Endodermal cell (in vitro differentiated cells): Measurements from ENCODE around the gene ELAVL1. TPM values are rescaled to one million over a fixed set of nuclear protein-coding genes. Genes with fewer than 3 reads are reported as not detected.
A peak's percentile ranks its signal among the peaks of the same experiment; 100 is the strongest.

Source experiments
- DNase-seq: peaks from one replicate; pipeline ENCODE4 v3.0.0-alpha.2; 2017
- H3K27ac ChIP-seq: 2 replicates; pipeline ENCODE4 v1.5.1; 2013; ENCODE audit warnings: mild to moderate bottlenecking, low read depth, low read length, moderate library complexity
- H3K27me3 ChIP-seq: 2 replicates; pipeline ENCODE4 v1.6.1; 2013; ENCODE audit warnings: mild to moderate bottlenecking, low read length, moderate library complexity; ENCODE audit not compliant: insufficient read depth, control insufficient read depth, poor library complexity, severe bottlenecking
- H3K36me3 ChIP-seq: 2 replicates; pipeline ENCODE4 v1.7.0; 2013; ENCODE audit warnings: mild to moderate bottlenecking, low read length, moderate library complexity; ENCODE audit not compliant: control insufficient read depth, insufficient read depth
- H3K4me1 ChIP-seq: one replicate; pipeline ENCODE4 v1.7.0; 2013; ENCODE audit warnings: low read length; ENCODE audit not compliant: control insufficient read depth, insufficient read depth
- H3K4me3 ChIP-seq: 2 replicates; pipeline ENCODE4 v1.5.1; 2013; ENCODE audit warnings: mild to moderate bottlenecking, low read length, moderate library complexity
- H3K9ac ChIP-seq: 2 replicates; pipeline ENCODE4 v1.6.1; 2013; ENCODE audit warnings: mild to moderate bottlenecking, low read length, moderate library complexity; ENCODE audit not compliant: poor library complexity, severe bottlenecking; ENCODE audit errors: extremely low read depth
- H3K9me3 ChIP-seq: 2 replicates; pipeline ENCODE4 v1.6.1; 2013; ENCODE audit warnings: mild to moderate bottlenecking, low read length, moderate library complexity; ENCODE audit not compliant: control insufficient read depth
- H3K27ac Mint-ChIP-seq: 2 replicates; pipeline ENCODE4 v1.8.0; 2020; ENCODE audit warnings: mixed read lengths
- H3K27me3 Mint-ChIP-seq: 2 replicates; pipeline ENCODE4 v1.8.0; 2021; ENCODE audit warnings: mild to moderate bottlenecking, mixed read lengths; ENCODE audit not compliant: insufficient read depth
- H3K36me3 Mint-ChIP-seq: 2 replicates; pipeline ENCODE4 v1.8.0; 2020; ENCODE audit warnings: low read depth, mixed read lengths
- H3K4me1 Mint-ChIP-seq: 2 replicates; pipeline ENCODE4 v1.8.0; 2020; ENCODE audit warnings: mixed read lengths
- H3K4me3 Mint-ChIP-seq: 2 replicates; pipeline ENCODE4 v1.8.0; 2020; ENCODE audit warnings: mild to moderate bottlenecking, moderate library complexity, mixed read lengths
- H3K9me3 Mint-ChIP-seq: 2 replicates; pipeline ENCODE4 v1.8.0; 2020; ENCODE audit warnings: mild to moderate bottlenecking, mixed read lengths
- CTCF ChIP-seq: fragments of 200-600 bp; sonication (generic); conservative IDR thresholded peaks from 2 replicates; pipeline ENCODE4 v1.5.0; 2021; ENCODE audit warnings: antibody characterized with exemption, mild to moderate bottlenecking
- WGBS, 2 experiments: methylation state at CpG; one replicate each; pipeline versions ENCODE4 v1.1.5 to v1.1.7; 2013; ENCODE audit warnings: missing lambda C conversion rate in 2 of 2, mixed read lengths in 1 of 2; ENCODE audit not compliant: insufficient coverage in 1 of 2, insufficient read length in 1 of 2; 5-methylcytosine and 5-hydroxymethylcytosine counted together
- total RNA-seq, 2 donors: library from RNA; stranded (reverse); fragmentation: NEBNext Ultra II Directional in 1 of 2; extraction: Animal tissue kit (Norgen Biotek cat#: 25700) in 1 of 2; gene quantifications; 2 replicates in 1 of 2; 3 replicates in 1 of 2; pipeline ENCODE4 v1.2.1, GENCODE V29; 2021

Gene ELAVL1
- total RNA-seq, 2 donors from 2014 or later, result 123 to 149 TPM

- no peak overlapping the region for H3K27ac ChIP-seq
- TF ChIP-seq CTCF, result no peak
Observed at GRCh38 chr19:7924241-7924640, 81.2 kb downstream of the ELAVL1 start.

GRCh38 chr19:7923295-7924191, 81.9 kb downstream of the ELAVL1 start:
- Mint-ChIP-seq H3K36me3 (peaks cover 11% of the 10 kb centered on the region), H3K27me3 (peaks cover 7% of the 10 kb centered on the region), H3K4me3 (no peak overlapping the region), H3K27ac (no peak overlapping the region), H3K9me3 (no peaks in the 10 kb centered on the region), H3K4me1 (peaks cover 9% of the 10 kb centered on the region)
- H3K9me3 ChIP-seq, result no peaks in the 10 kb centered on the region
- H3K36me3 ChIP-seq, result peaks cover 17% of the 10 kb centered on the region
- no peak overlapping the region for H3K27ac ChIP-seq
- no peak for TF ChIP-seq CTCF
- DNase-seq, result no peak
- peaks cover 5% of the 10 kb centered on the region for H3K4me1 ChIP-seq
- H3K27me3 ChIP-seq, result peaks cover 6% of the 10 kb centered on the region
- no peak overlapping the region for H3K4me3 ChIP-seq
- no peak overlapping the region for H3K9ac ChIP-seq
- WGBS, 2 experiments, result 94 to 96% methylated on average over 16 to 29 of the region's 31 CpGs

More at GRCh38 chr19:7924241-7924640, 81.2 kb downstream of the ELAVL1 start:
- peaks cover 21% of the 10 kb centered on the region for H3K36me3 ChIP-seq
- 96 to 98% methylated on average over 9 to 12 of the region's 12 CpGs for WGBS, 2 experiments
- DNase-seq, result no peak
- peaks cover 11% of the 10 kb centered on the region for H3K36me3 Mint-ChIP-seq
- H3K27ac Mint-ChIP-seq, result no peak overlapping the region
- H3K4me1 Mint-ChIP-seq, result peaks cover 9% of the 10 kb centered on the region
- H3K27me3 Mint-ChIP-seq, result peaks cover 3% of the 10 kb centered on the region
- peak overlapping the region; percentile 70 for H3K4me3 Mint-ChIP-seq
- no peak overlapping the region for H3K9ac ChIP-seq
- H3K27me3 ChIP-seq, result no peaks in the 10 kb centered on the region
- H3K4me1 ChIP-seq, result peaks cover 5% of the 10 kb centered on the region
- H3K4me3 ChIP-seq, result no peak overlapping the region
- no peaks in the 10 kb centered on the region for H3K9me3 ChIP-seq
- no peaks in the 10 kb centered on the region for H3K9me3 Mint-ChIP-seq

GRCh38 chr19:7922836-7923195, 82.6 kb downstream of the ELAVL1 start:
- H3K9ac ChIP-seq, result no peak overlapping the region
- peaks cover 14% of the 10 kb centered on the region for H3K27me3 Mint-ChIP-seq
- no peaks in the 10 kb centered on the region for H3K9me3 Mint-ChIP-seq
- peaks cover 13% of the 10 kb centered on the region for H3K27me3 ChIP-seq
- no peak for DNase-seq
- peaks cover 11% of the 10 kb centered on the region for H3K4me1 Mint-ChIP-seq
- TF ChIP-seq CTCF, result no peak
- peaks cover 5% of the 10 kb centered on the region for H3K4me1 ChIP-seq
- peaks cover 14% of the 10 kb centered on the region for H3K36me3 ChIP-seq
- peaks cover 11% of the 10 kb centered on the region for H3K36me3 Mint-ChIP-seq
- no peak overlapping the region for H3K27ac ChIP-seq
- no peak overlapping the region for H3K4me3 ChIP-seq
- no peak overlapping the region for H3K27ac Mint-ChIP-seq
- 83 to 95% methylated on average over 1 to 8 of the region's 8 CpGs for WGBS, 2 experiments
- no peak overlapping the region for H3K4me3 Mint-ChIP-seq
- no peaks in the 10 kb centered on the region for H3K9me3 ChIP-seq
